Mesenchymal stem cell (in vitro differentiated cells and primary cell): Measurements from ENCODE around the gene UNK.
"Not testable (repeated sequence)": the region's sequence is repeated elsewhere in the genome, so short reads cannot be mapped to it uniquely, and the experiment has no call there.

Experiments used
- DNase-seq: peaks from one replicate; pipeline ENCODE4 v3.0.0-alpha.2; 2013
- H2AFZ ChIP-seq: one replicate; pipeline ENCODE4 v1.6.1; 2013; ENCODE audit warnings: low read depth, mild to moderate bottlenecking, control low read depth, inconsistent platforms, low read length, moderate library complexity
- H2AK5ac ChIP-seq: 2 replicates; pipeline ENCODE4 v1.6.1; 2013; ENCODE audit warnings: low read length, moderate library complexity, mild to moderate bottlenecking, inconsistent platforms; ENCODE audit not compliant: severe bottlenecking
- H2BK120ac ChIP-seq: one replicate; pipeline ENCODE4 v1.6.1; 2013; ENCODE audit warnings: low read depth, mild to moderate bottlenecking, inconsistent platforms, low read length, moderate library complexity
- H2BK12ac ChIP-seq, 2 experiments: one replicate each; pipeline ENCODE4 v1.6.1; 2013; ENCODE audit warnings: inconsistent platforms in 2 of 2, low read length in 2 of 2, mild to moderate bottlenecking in 2 of 2, moderate library complexity in 2 of 2, control low read depth in 1 of 2
- H2BK15ac ChIP-seq: one replicate; pipeline ENCODE4 v1.6.1; 2013; ENCODE audit warnings: mild to moderate bottlenecking, low read depth, inconsistent platforms; ENCODE audit not compliant: poor library complexity, severe bottlenecking
- H2BK5ac ChIP-seq: 2 replicates; pipeline ENCODE4 v1.6.1; 2013; ENCODE audit warnings: low read depth, mild to moderate bottlenecking, low read length, control low read depth, inconsistent platforms; ENCODE audit not compliant: poor library complexity, severe bottlenecking
- H3K14ac ChIP-seq, 2 experiments: one replicate each; pipeline ENCODE4 v1.6.1; 2013; ENCODE audit warnings: inconsistent platforms in 2 of 2, low read length in 2 of 2, control low read depth in 1 of 2, mild to moderate bottlenecking in 1 of 2, moderate library complexity in 1 of 2
- H3K18ac ChIP-seq, 2 experiments: one replicate each; pipeline ENCODE4 v1.6.1; 2013; ENCODE audit warnings: inconsistent platforms in 2 of 2, low read length in 2 of 2, control low read depth in 1 of 2, low read depth in 1 of 2, mild to moderate bottlenecking in 1 of 2
- H3K23ac ChIP-seq, 2 experiments: one replicate each; pipeline ENCODE4 v1.6.1; 2013; ENCODE audit warnings: inconsistent platforms in 2 of 2, low read length in 2 of 2, mild to moderate bottlenecking in 2 of 2, moderate library complexity in 2 of 2, control low read depth in 1 of 2
- H3K27ac ChIP-seq: 2 replicates; pipeline ENCODE4 v1.5.1; 2013; ENCODE audit warnings: mild to moderate bottlenecking, moderate library complexity, low read length, control low read depth, inconsistent platforms; ENCODE audit not compliant: poor library complexity, severe bottlenecking
- H3K27me3 ChIP-seq, 2 experiments: 2 replicates each; pipeline versions ENCODE4 v1.6.1 to v1.7.0; 2013; ENCODE audit warnings: low read length in 2 of 2, mild to moderate bottlenecking in 2 of 2, moderate library complexity in 2 of 2, control low read depth in 1 of 2, inconsistent platforms in 1 of 2; ENCODE audit not compliant: control insufficient read depth in 1 of 2, insufficient read depth in 1 of 2
- H3K36me3 ChIP-seq, 2 experiments: 2 replicates each; pipeline versions ENCODE4 v1.6.1 to v1.7.0; 2013; ENCODE audit warnings: low read length in 2 of 2, control low read depth in 1 of 2, inconsistent platforms in 1 of 2, low read depth in 1 of 2, mild to moderate bottlenecking in 1 of 2; ENCODE audit not compliant: insufficient read depth in 2 of 2, control insufficient read depth in 1 of 2
- H3K4ac ChIP-seq, 2 experiments: one replicate each; pipeline ENCODE4 v1.6.1; 2013; ENCODE audit warnings: inconsistent platforms in 2 of 2, low read length in 2 of 2, mild to moderate bottlenecking in 2 of 2, moderate library complexity in 2 of 2, control low read depth in 1 of 2, low read depth in 1 of 2
- H3K4me1 ChIP-seq: 2 replicates; pipeline ENCODE4 v1.6.1; 2013; ENCODE audit warnings: low read depth, low read length, control low read depth; ENCODE audit not compliant: control insufficient read depth, insufficient read depth
- H3K4me2 ChIP-seq: 2 replicates; pipeline ENCODE4 v1.6.1; 2013; ENCODE audit warnings: low read length, mild to moderate bottlenecking, inconsistent platforms; ENCODE audit not compliant: poor library complexity, severe bottlenecking
- H3K4me3 ChIP-seq, 2 experiments: 2 replicates each; pipeline versions ENCODE4 v1.5.1 to v1.7.0; 2013; ENCODE audit warnings: low read length in 2 of 2, mild to moderate bottlenecking in 2 of 2, control low read depth in 1 of 2, low read depth in 1 of 2; ENCODE audit not compliant: insufficient read depth in 1 of 2
- H3K79me1 ChIP-seq: replicated peaks from 2 replicates; pipeline ENCODE4 v1.6.1; 2013; ENCODE audit warnings: mild to moderate bottlenecking, control low read depth, low read length, inconsistent platforms; ENCODE audit not compliant: poor library complexity, severe bottlenecking
- H3K9ac ChIP-seq: 2 replicates; pipeline ENCODE4 v1.7.0; 2013; ENCODE audit warnings: mild to moderate bottlenecking, low read length, moderate library complexity
- H3K9me3 ChIP-seq: 2 replicates; pipeline ENCODE4 v1.7.0; 2013; ENCODE audit warnings: mild to moderate bottlenecking, low read length; ENCODE audit not compliant: control insufficient read depth
- H4K8ac ChIP-seq: one replicate; pipeline ENCODE4 v1.6.1; 2013; ENCODE audit warnings: inconsistent platforms, mild to moderate bottlenecking, low read length, moderate library complexity
- H4K91ac ChIP-seq: one replicate; pipeline ENCODE4 v1.6.1; 2013; ENCODE audit warnings: mild to moderate bottlenecking, low read length, inconsistent platforms
- WGBS: methylation state at CpG from one replicate; pipeline ENCODE4 v1.1.7; 2013; ENCODE audit warnings: mixed read lengths; 5-methylcytosine and 5-hydroxymethylcytosine counted together

The UNK gene

GRCh38 chr17:75854881-75855309 lies 70.3 kb downstream of the UNK start:
- Histone ChIP-seq H3K27me3 (no peaks in the 10 kb centered on the region), H3K23ac (no peak overlapping the region), H3K4me3 (peak overlapping the region; percentile 72 to 90), H2BK120ac (peak overlapping the region; percentile 87), H3K36me3 (peaks cover 14 to 24% of the 10 kb centered on the region in 2 experiments), H4K8ac (peak overlapping the region; percentile 83), H3K4me1 (peaks cover 9% of the 10 kb centered on the region), H2BK5ac (peak overlapping the region; percentile 85), H3K4ac (peak overlapping the region in 1 of 2 experiments; percentile 50), H2BK12ac (no peak overlapping the region), H3K4me2 (peak overlapping the region; percentile 70), H3K9ac (peak overlapping the region; percentile 94), H4K91ac (no peak overlapping the region), H3K27ac (peak overlapping the region; percentile 87), H3K14ac (no peak overlapping the region), H2BK15ac (no peak overlapping the region), H3K79me1 (peaks cover 4% of the 10 kb centered on the region), H3K18ac (peak overlapping the region in 1 of 2 experiments; percentile 72), H3K9me3 (no peaks in the 10 kb centered on the region), H2AK5ac (no peak overlapping the region), H2AFZ (no peak overlapping the region)
- 3% methylated on average over 19 of the region's 19 CpGs for WGBS
- no peak for DNase-seq

DNA sequence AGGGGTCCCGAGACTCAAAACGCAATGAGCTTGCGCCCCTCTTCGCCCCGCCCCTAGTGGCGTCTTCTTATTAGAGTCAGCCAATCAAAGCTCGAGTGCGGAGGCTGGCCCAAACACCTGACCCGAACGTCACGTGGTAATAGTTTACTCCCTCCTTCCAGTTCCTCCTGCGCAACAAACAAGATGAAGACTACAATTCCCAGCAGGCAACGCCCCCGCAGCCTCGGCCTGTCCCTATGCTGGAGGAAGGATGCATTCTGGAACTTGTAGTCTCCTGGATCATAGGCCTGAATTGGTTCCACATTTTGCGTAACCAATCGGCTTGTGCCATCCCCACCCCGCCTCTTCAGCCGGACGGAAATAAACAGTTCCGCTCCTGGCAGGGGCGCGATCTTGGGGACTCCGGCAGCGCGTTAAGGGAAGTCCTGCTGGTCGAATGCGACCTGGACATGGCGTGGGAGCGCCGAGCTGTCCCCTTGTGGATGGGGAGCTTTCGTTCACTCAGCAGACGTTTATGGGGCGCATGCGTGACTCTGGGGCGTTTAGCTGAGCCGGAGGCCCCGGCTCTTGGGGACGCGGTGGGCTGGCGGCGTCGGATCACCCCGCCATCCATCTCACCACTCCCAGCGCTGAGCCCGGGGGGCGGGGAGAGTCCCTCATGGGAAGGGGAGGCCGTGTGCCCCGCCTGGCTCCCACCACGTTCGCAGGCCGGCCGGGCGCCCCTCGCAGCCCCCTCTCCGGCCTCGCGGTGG lies 70.9 kb downstream of the UNK start, which contains the start of gene WBP2:
TSS of gene WBP2 (minus strand) at position 26 of the 752 bp plus-strand sequence. CDS start 38 bp downstream, outside the sequence.
- H3K27ac ChIP-seq: peak within 1 kb of the TSS; percentile 87
- H3K4me2 ChIP-seq: peak within 1 kb of the TSS; percentile 89
- DNase-seq: peak; percentile 100
- H3K9ac ChIP-seq: peak within 1 kb of the TSS; percentile 94
- peaks cover 9% of the 10 kb centered on the region for H3K4me1 ChIP-seq
- peak within 1 kb of the TSS; percentile 34 for H2BK15ac ChIP-seq
- peak within 1 kb of the TSS; percentile 60 for H2AFZ ChIP-seq
- H2BK12ac ChIP-seq: peak within 1 kb of the TSS in 1 of 2 experiments; percentile 82
- peak within 1 kb of the TSS; percentile 28 for H2AK5ac ChIP-seq
- H2BK5ac ChIP-seq: peak within 1 kb of the TSS; percentile 85
- under 1% methylated on average over 56 of the region's 58 CpGs for WGBS
- peak within 1 kb of the TSS; percentile 77 to 85 for H3K4ac ChIP-seq
- no peaks in the 10 kb centered on the region for H3K9me3 ChIP-seq
- peaks cover 3% of the 10 kb centered on the region for H3K79me1 ChIP-seq
- H4K8ac ChIP-seq: peak within 1 kb of the TSS; percentile 83
- H2BK120ac ChIP-seq: peak within 1 kb of the TSS; percentile 93
- H4K91ac ChIP-seq: peak within 1 kb of the TSS; percentile 44
- no peaks in the 10 kb centered on the region for H3K27me3 ChIP-seq
- peak within 1 kb of the TSS in 1 of 2 experiments; percentile 23 for H3K23ac ChIP-seq
- H3K14ac ChIP-seq: peak within 1 kb of the TSS in 1 of 2 experiments; percentile 44
- H3K18ac ChIP-seq: peak within 1 kb of the TSS; percentile 80 to 95
- H3K36me3 ChIP-seq: peaks cover 11 to 20% of the 10 kb centered on the region in 2 experiments
- H3K4me3 ChIP-seq: peak within 1 kb of the TSS; percentile 76 to 90

DNA sequence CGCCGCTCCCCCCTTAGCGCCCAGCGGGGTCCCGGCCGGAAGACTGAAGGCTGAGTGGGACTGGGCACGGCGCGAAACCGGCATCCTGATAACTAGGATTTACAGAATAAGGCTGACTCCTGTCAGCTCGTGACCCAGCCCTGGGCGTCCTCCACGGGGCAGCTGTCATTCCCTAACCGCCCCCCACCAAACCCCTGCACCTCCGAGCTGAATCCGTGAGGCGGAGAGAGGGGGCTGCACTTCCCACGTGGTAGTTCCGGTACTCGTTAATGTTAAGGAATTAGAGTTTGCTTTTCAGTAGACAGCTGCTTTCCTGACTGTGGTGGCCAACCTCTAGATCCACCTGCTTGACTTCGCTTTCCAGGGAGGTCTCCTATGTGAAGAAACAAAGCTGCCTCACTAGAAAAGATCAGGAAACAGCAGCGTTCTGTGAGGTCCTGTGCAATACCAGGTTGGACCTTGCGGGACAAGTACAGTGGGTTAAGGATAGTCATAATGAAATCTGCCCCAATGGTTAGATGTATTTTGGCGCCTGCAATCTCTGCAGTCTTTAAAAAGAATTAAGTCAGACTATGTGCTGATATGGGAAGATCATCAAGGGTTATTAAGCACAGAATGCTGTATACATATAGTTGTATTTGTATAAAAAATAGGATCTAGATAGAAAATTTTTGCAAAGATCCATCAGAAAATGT lies 71.6 kb downstream of the UNK start:
- Histone ChIP-seq H2BK120ac (peak overlapping the region; percentile 93), H3K14ac (peak overlapping the region in 1 of 2 experiments; percentile 44), H2BK12ac (peak overlapping the region in 1 of 2 experiments; percentile 82), H3K36me3 (peaks cover 6 to 13% of the 10 kb centered on the region in 2 experiments), H2AK5ac (no peak overlapping the region), H4K8ac (peak overlapping the region; percentile 78), H2AFZ (peak overlapping the region; percentile 60), H4K91ac (no peak overlapping the region), H3K27ac (peak overlapping the region; percentile 74), H3K9ac (peak overlapping the region; percentile 94), H3K23ac (peak overlapping the region in 1 of 2 experiments; percentile 23), H3K9me3 (no peaks in the 10 kb centered on the region), H2BK5ac (no peak overlapping the region), H3K27me3 (no peaks in the 10 kb centered on the region), H2BK15ac (no peak overlapping the region), H3K4ac (peak overlapping the region; percentile 77 to 85), H3K4me3 (peak overlapping the region; percentile 76 to 90), H3K4me1 (peaks cover 8% of the 10 kb centered on the region), H3K4me2 (peak overlapping the region; percentile 89), H3K79me1 (peaks cover 2% of the 10 kb centered on the region), H3K18ac (peak overlapping the region; percentile 80 to 95)
- peak; percentile 67 for DNase-seq
- 4% methylated on average over 24 of the region's 24 CpGs for WGBS

GRCh38 chr17:75859358-75859757 lies 74.8 kb downstream of the UNK start:
- not testable (repeated sequence) for H3K27me3 ChIP-seq, DNase-seq, H3K23ac ChIP-seq, H3K36me3 ChIP-seq, H4K8ac ChIP-seq, H3K4me2 ChIP-seq, H3K18ac ChIP-seq, H2BK120ac ChIP-seq, H3K4me1 ChIP-seq, H3K4ac ChIP-seq, H4K91ac ChIP-seq, H3K27ac ChIP-seq, H2BK5ac ChIP-seq, H2AK5ac ChIP-seq, H2AFZ ChIP-seq, H3K9ac ChIP-seq, H3K9me3 ChIP-seq, H3K79me1 ChIP-seq, H3K4me3 ChIP-seq, H2BK12ac ChIP-seq, H3K14ac ChIP-seq
- peak overlapping the region; percentile 52 for H2BK15ac ChIP-seq
- 89% methylated on average over 10 of the region's 10 CpGs for WGBS
